GM23338 (cell line): ENCODE data around the gene FLNC. TPM values are rescaled to one million over a fixed set of nuclear protein-coding genes. Genes with fewer than 3 reads are reported as not detected.

Experiments used
- ATAC-seq: fragments of 200-7000 bp; cut with Tn5 transposase; 3 replicates; pipeline ENCODE4 v1.9.1; 2020
- DNase-seq: peaks from one replicate; pipeline ENCODE4 v3.0.0-alpha.2; 2015; ENCODE audit warnings: low spot score
- H2AFZ ChIP-seq: fragments of 200-600 bp; sonication (generic); 2 replicates; pipeline ENCODE4 v1.8.0; 2016; ENCODE audit warnings: antibody characterized with exemption, mild to moderate bottlenecking, moderate library complexity
- H3F3A ChIP-seq: fragments of 200-600 bp; sonication (generic); replicated peaks from 2 replicates; pipeline ENCODE4 v1.8.0; 2017; ENCODE audit warnings: antibody characterized with exemption, mixed run types, low read depth
- H3K27ac ChIP-seq: fragments of 200-600 bp; sonication (generic); 2 replicates; pipeline ENCODE4 v1.6.1; 2016; ENCODE audit warnings: low read depth
- H3K27me3 ChIP-seq: fragments of 200-600 bp; sonication (generic); 2 replicates; pipeline ENCODE4 v1.8.0; 2016; ENCODE audit warnings: mild to moderate bottlenecking, mixed run types, moderate library complexity; ENCODE audit not compliant: insufficient read depth
- H3K36me3 ChIP-seq: fragments of 200-600 bp; sonication (generic); 2 replicates; pipeline ENCODE4 v1.8.0; 2016; ENCODE audit warnings: mild to moderate bottlenecking; ENCODE audit not compliant: insufficient read depth
- H3K4me1 ChIP-seq: fragments of 200-600 bp; sonication (generic); 2 replicates; pipeline ENCODE4 v1.8.0; 2016; ENCODE audit warnings: mild to moderate bottlenecking, moderate library complexity; ENCODE audit not compliant: insufficient read depth
- H3K4me2 ChIP-seq: fragments of 200-600 bp; sonication (generic); 2 replicates; pipeline ENCODE4 v1.7.1; 2017; ENCODE audit warnings: mixed run types
- H3K4me3 ChIP-seq: fragments of 200-600 bp; sonication (generic); 2 replicates; pipeline ENCODE4 v1.6.1; 2016; ENCODE audit warnings: mixed run types
- H3K79me2 ChIP-seq: fragments of 200-600 bp; sonication (generic); replicated peaks from 2 replicates; pipeline ENCODE4 v1.8.0; 2017; ENCODE audit warnings: mild to moderate bottlenecking; ENCODE audit not compliant: insufficient read depth
- H3K9me2 ChIP-seq: fragments of 200-600 bp; sonication (generic); 2 replicates; pipeline ENCODE4 v1.8.0; 2017; ENCODE audit not compliant: insufficient read depth
- H4K20me1 ChIP-seq: fragments of 200-600 bp; sonication (generic); replicated peaks from 2 replicates; pipeline ENCODE4 v1.8.0; 2017; ENCODE audit warnings: mild to moderate bottlenecking; ENCODE audit not compliant: insufficient read depth
- H3K27ac Mint-ChIP-seq: 2 replicates; pipeline ENCODE4 v1.8.0; 2020; ENCODE audit warnings: inconsistent platforms, mild to moderate bottlenecking, moderate library complexity, mixed read lengths
- H3K27me3 Mint-ChIP-seq: 3 replicates; pipeline ENCODE4 v1.8.0; 2022; ENCODE audit warnings: low read depth, mild to moderate bottlenecking, moderate library complexity, mixed read lengths, inconsistent platforms; ENCODE audit not compliant: insufficient read depth, poor library complexity
- H3K36me3 Mint-ChIP-seq: 3 replicates; pipeline ENCODE4 v1.8.0; 2021; ENCODE audit warnings: low read depth, mild to moderate bottlenecking, inconsistent platforms, moderate library complexity, mixed read lengths
- H3K4me1 Mint-ChIP-seq: 3 replicates; pipeline ENCODE4 v1.8.0; 2020; ENCODE audit warnings: mild to moderate bottlenecking, inconsistent platforms, mixed read lengths
- H3K4me3 Mint-ChIP-seq: 3 replicates; pipeline ENCODE4 v1.8.0; 2021; ENCODE audit warnings: moderate library complexity, mild to moderate bottlenecking, inconsistent platforms, mixed read lengths
- H3K9me3 Mint-ChIP-seq: 3 replicates; pipeline ENCODE4 v1.8.0; 2020; ENCODE audit warnings: moderate library complexity, mild to moderate bottlenecking, inconsistent platforms, mixed read lengths
- CREB1 ChIP-seq: fragments of 250-450 bp; sonication (Bioruptor Pico); IDR thresholded peaks from 2 replicates; pipeline ENCODE4 v1.5.0; 2020; ENCODE audit warnings: low read depth, mild to moderate bottlenecking, moderate library complexity
- CTCF ChIP-seq, 2 experiments: fragments of 200-600 bp in 1 of 2; sonication (generic) in 1 of 2; conservative IDR thresholded peaks; 2 replicates each; pipeline versions ENCODE4 v1.5.1 to v1.6.1; 2016 to 2017; ENCODE audit warnings: antibody characterized with exemption in 2 of 2, low read depth in 2 of 2, mild to moderate bottlenecking in 2 of 2, moderate library complexity in 1 of 2
- EZH2 ChIP-seq: fragments of 200-600 bp; sonication (generic); IDR thresholded peaks from one replicate; pipeline ENCODE4 v1.8.0; 2017; ENCODE audit warnings: antibody characterized with exemption, mild to moderate bottlenecking, low read depth; ENCODE audit not compliant: unreplicated experiment
- EZH2phosphoT487 ChIP-seq: fragments of 200-600 bp; sonication (generic); IDR thresholded peaks from one replicate; pipeline ENCODE4 v1.8.1; 2018; ENCODE audit warnings: antibody characterized with exemption; ENCODE audit not compliant: unreplicated experiment
- JUNB ChIP-seq: IDR thresholded peaks from one replicate; pipeline ENCODE4 v1.6.1; 2016; ENCODE audit warnings: antibody characterized with exemption; ENCODE audit not compliant: unreplicated experiment
- NANOG ChIP-seq: IDR thresholded peaks from 2 replicates; pipeline ENCODE4 v1.6.1; 2016; ENCODE audit warnings: antibody characterized with exemption, borderline replicate concordance
- POLR2AphosphoS5 ChIP-seq: IDR thresholded peaks from 2 replicates; pipeline ENCODE4 v1.6.1; 2016; ENCODE audit warnings: antibody characterized with exemption, low read depth
- REST ChIP-seq: IDR thresholded peaks from one replicate; pipeline ENCODE4 v1.6.1; 2018; ENCODE audit warnings: antibody characterized with exemption; ENCODE audit not compliant: unreplicated experiment
- STAT1 ChIP-seq: IDR thresholded peaks from one replicate; pipeline ENCODE4 v1.6.1; 2016; ENCODE audit warnings: antibody characterized with exemption; ENCODE audit not compliant: unreplicated experiment
- ZNF114 ChIP-seq: fragments of 250-450 bp; sonication (Bioruptor Pico); IDR thresholded peaks from 2 replicates; pipeline ENCODE4 v1.5.0; 2020; ENCODE audit warnings: mild to moderate bottlenecking, moderate library complexity
- ZNF331 ChIP-seq: fragments of 250-450 bp; sonication (Bioruptor Pico); IDR thresholded peaks from 2 replicates; pipeline ENCODE4 v1.5.0; 2020; ENCODE audit warnings: low read depth, mild to moderate bottlenecking, moderate library complexity
- ZNF462 ChIP-seq: fragments of 250-450 bp; sonication (Bioruptor Pico); IDR thresholded peaks from 2 replicates; pipeline ENCODE4 v1.5.0; 2020; ENCODE audit warnings: mild to moderate bottlenecking, moderate library complexity
- polyA plus RNA-seq: library from polyadenylated mRNA; unstranded; fragments of >200 nt; fragmentation: Nextera tagmentation; extraction: Ambion mirVana; gene quantifications from 2 replicates; pipeline ENCODE4 v1.2.1, GENCODE V29; 2016
- total RNA-seq: library from RNA; depleted of rRNA; stranded (reverse); fragments of >200 nt; shearing (Covaris generic); gene quantifications from 2 replicates; pipeline ENCODE4 v1.2.3, GENCODE V29; 2014
- TF ChIP-seq, protein P1 (sequence below): IDR thresholded peaks from 2 replicates; pipeline ENCODE4 v1.6.1; 2016; ENCODE audit warnings: antibody characterized with exemption

Gene FLNC
- total and polyA plus RNA-seq, 2 experiments from 2014 or later: 0.65 to 11.8 TPM

DNA sequence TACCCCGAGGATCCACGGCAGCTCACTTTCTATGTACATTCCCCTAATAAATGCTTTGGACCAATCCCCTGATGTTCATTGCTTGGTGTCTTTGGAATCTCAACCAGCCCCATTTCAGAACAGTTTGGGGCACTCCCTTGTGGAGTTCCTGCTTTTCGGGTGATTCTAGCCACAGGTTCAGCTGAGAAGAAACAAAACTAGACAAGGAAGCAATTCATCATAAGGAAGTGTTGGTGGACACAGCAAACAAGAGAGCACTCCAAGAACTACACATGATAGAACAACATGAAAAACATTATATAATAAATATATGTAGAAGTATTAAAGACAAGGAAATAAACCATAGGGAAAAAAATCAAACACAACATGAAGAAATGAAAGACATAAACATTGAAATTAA, 44.5 kb upstream of the FLNC start:
- Histone ChIP-seq H3K4me1 (peaks cover 6% of the 10 kb centered on the region), H3K79me2 (no peaks in the 10 kb centered on the region), H3K4me3 (no peak overlapping the region), H3K4me2 (no peak overlapping the region), H3K9me2 (no peaks in the 10 kb centered on the region), H3F3A (0 out of 2 replicates have a peak, but pooled peaks cover 3% of the 10 kb centered on the region), H4K20me1 (no peaks in the 10 kb centered on the region), H2AFZ (no peak overlapping the region), H3K36me3 (no peaks in the 10 kb centered on the region), H3K27ac (no peak overlapping the region), H3K27me3 (no peaks in the 10 kb centered on the region)
- H3K4me1 Mint-ChIP-seq: peaks cover 22% of the 10 kb centered on the region
- H3K36me3 Mint-ChIP-seq: peaks cover 4% of the 10 kb centered on the region; the same call in 1 of the 3 replicates
- no peak for TF ChIP-seq ZNF331 (CRISPR knock-in tag)
- no peak for TF ChIP-seq CTCF (conservative IDR thresholded peaks at IDR 0.05; ENCODE audit: low read depth in 2 of 2)
- no peak for TF ChIP-seq REST
- no peak for TF ChIP-seq JUNB
- TF ChIP-seq EZH2: no peak
- TF ChIP-seq ZNF114 (CRISPR knock-in tag): no peak
- TF ChIP-seq NANOG: no peak
- TF ChIP-seq, protein P1, sequence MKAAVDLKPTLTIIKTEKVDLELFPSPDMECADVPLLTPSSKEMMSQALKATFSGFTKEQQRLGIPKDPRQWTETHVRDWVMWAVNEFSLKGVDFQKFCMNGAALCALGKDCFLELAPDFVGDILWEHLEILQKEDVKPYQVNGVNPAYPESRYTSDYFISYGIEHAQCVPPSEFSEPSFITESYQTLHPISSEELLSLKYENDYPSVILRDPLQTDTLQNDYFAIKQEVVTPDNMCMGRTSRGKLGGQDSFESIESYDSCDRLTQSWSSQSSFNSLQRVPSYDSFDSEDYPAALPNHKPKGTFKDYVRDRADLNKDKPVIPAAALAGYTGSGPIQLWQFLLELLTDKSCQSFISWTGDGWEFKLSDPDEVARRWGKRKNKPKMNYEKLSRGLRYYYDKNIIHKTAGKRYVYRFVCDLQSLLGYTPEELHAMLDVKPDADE: no peak
- no peak for TF ChIP-seq CREB1 (CRISPR knock-in tag)
- TF ChIP-seq POLR2AphosphoS5: no peak
- no peak for TF ChIP-seq EZH2phosphoT487
- TF ChIP-seq STAT1: no peak
- no peak for TF ChIP-seq ZNF462 (CRISPR knock-in tag)
- H3K4me3 Mint-ChIP-seq: no peak overlapping the region
- no peak overlapping the region for H3K27ac Mint-ChIP-seq
- peaks cover 13% of the 10 kb centered on the region for H3K27me3 Mint-ChIP-seq
- no peak for ATAC-seq
- H3K9me3 Mint-ChIP-seq: peaks cover 6% of the 10 kb centered on the region; the same call in 2 of the 3 replicates
- DNase-seq: no peak
